Neural cell (in vitro differentiated cells): ENCODE results near the gene SYTL5. TPM values are rescaled to one million over a fixed set of nuclear protein-coding genes. Genes with fewer than 3 reads are reported as not detected.

Source experiments
- H2AFZ ChIP-seq: fragments of 200-600, 300-800 bp; sonication (generic), shearing (Covaris generic); 2 replicates; pipeline ENCODE4 v1.6.0; 2014; ENCODE audit warnings: low read depth, mild to moderate bottlenecking, antibody characterized with exemption, low read length, moderate library complexity
- H3F3A ChIP-seq: fragments of 200-600 bp; shearing (Covaris generic); 2 replicates; pipeline ENCODE4 v1.6.1; 2016; ENCODE audit warnings: mild to moderate bottlenecking, moderate library complexity, mixed read lengths, antibody characterized with exemption, low read length; ENCODE audit not compliant: insufficient read depth, poor library complexity, severe bottlenecking
- H3K27ac ChIP-seq: fragments of 200-600, 300-800 bp; sonication (generic), shearing (Covaris generic); 2 replicates; pipeline ENCODE4 v1.5.1; 2014; ENCODE audit warnings: mild to moderate bottlenecking, low read length, moderate library complexity
- H3K27me3 ChIP-seq: fragments of 300-800, 200-600 bp; sonication (generic), shearing (Covaris generic); 2 replicates; pipeline ENCODE4 v1.6.0; 2014; ENCODE audit warnings: mild to moderate bottlenecking, low read depth, low read length, moderate library complexity; ENCODE audit not compliant: insufficient read depth
- H3K36me3 ChIP-seq: fragments of 300-800, 200-600 bp; sonication (generic), shearing (Covaris generic); 2 replicates; pipeline ENCODE4 v1.5.1; 2014; ENCODE audit warnings: mild to moderate bottlenecking, antibody characterized with exemption, low read length, moderate library complexity; ENCODE audit not compliant: insufficient read depth
- H3K4me2 ChIP-seq: fragments of 300-800, 200-600 bp; sonication (generic), shearing (Covaris generic); 2 replicates; pipeline ENCODE4 v1.6.0; 2014; ENCODE audit warnings: mild to moderate bottlenecking, low read length
- H3K4me3 ChIP-seq: fragments of 300-800, 200-600 bp; sonication (generic), shearing (Covaris generic); 2 replicates; pipeline ENCODE4 v1.5.1; 2014; ENCODE audit warnings: mild to moderate bottlenecking, low read length, moderate library complexity
- H3K79me2 ChIP-seq: fragments of 200-600 bp; shearing (Covaris generic); replicated peaks from 2 replicates; pipeline ENCODE4 v1.6.0; 2014; ENCODE audit warnings: mild to moderate bottlenecking, low read length, moderate library complexity; ENCODE audit not compliant: insufficient read depth
- H3K9ac ChIP-seq: fragments of 300-800, 200-600 bp; sonication (generic), shearing (Covaris generic); 2 replicates; pipeline ENCODE4 v1.6.1; 2016; ENCODE audit warnings: mild to moderate bottlenecking, low read length, mixed read lengths
- H3K9me2 ChIP-seq: fragments of 200-600 bp; shearing (Covaris generic); 2 replicates; pipeline ENCODE4 v1.6.1; 2016; ENCODE audit warnings: mild to moderate bottlenecking, low read length, mixed read lengths; ENCODE audit not compliant: insufficient read depth
- H3K9me3 ChIP-seq: fragments of 200-600, 300-800 bp; sonication (generic), shearing (Covaris generic); 2 replicates; pipeline ENCODE4 v1.6.1; 2016; ENCODE audit warnings: mild to moderate bottlenecking, mixed run types, low read length, moderate library complexity, mixed read lengths
- H4K20me1 ChIP-seq: fragments of 200-600 bp; shearing (Covaris generic); 2 replicates; pipeline ENCODE4 v1.6.1; 2016; ENCODE audit warnings: mild to moderate bottlenecking, mixed run types; ENCODE audit not compliant: insufficient read depth
- EP300 ChIP-seq: fragments of 450-650 bp; conservative IDR thresholded peaks from 2 replicates; pipeline ENCODE4 v1.6.1; 2014; ENCODE audit warnings: antibody characterized with exemption, mild to moderate bottlenecking, moderate library complexity; ENCODE audit not compliant: poor library complexity, severe bottlenecking
- EZH2 ChIP-seq: fragments of 200-600, 300-800 bp; shearing (Covaris generic), sonication (generic); IDR thresholded peaks from 2 replicates; pipeline ENCODE4 v1.6.1; 2014; ENCODE audit warnings: antibody characterized with exemption, low read length, borderline replicate concordance, mild to moderate bottlenecking; ENCODE audit not compliant: insufficient read depth, poor library complexity, severe bottlenecking
- MXI1 ChIP-seq: fragments of 450-650 bp; conservative IDR thresholded peaks from 2 replicates; pipeline ENCODE4 v1.6.1; 2014; ENCODE audit warnings: antibody characterized with exemption, mild to moderate bottlenecking; ENCODE audit not compliant: poor library complexity, severe bottlenecking
- POLR2AphosphoS5 ChIP-seq: IDR thresholded peaks from 2 replicates; pipeline ENCODE4 v1.6.1; 2012
- RAD21 ChIP-seq: fragments of 450-650 bp; conservative IDR thresholded peaks from 2 replicates; pipeline ENCODE4 v1.6.1; 2014; ENCODE audit warnings: antibody characterized with exemption, mild to moderate bottlenecking, moderate library complexity
- SMC3 ChIP-seq: fragments of 450-650 bp; conservative IDR thresholded peaks from 2 replicates; pipeline ENCODE4 v1.6.1; 2014; ENCODE audit warnings: antibody characterized with exemption, mild to moderate bottlenecking, moderate library complexity; ENCODE audit not compliant: poor library complexity
- TAF1 ChIP-seq: IDR thresholded peaks from 2 replicates; pipeline ENCODE4 v1.6.1; 2012; ENCODE audit warnings: low read depth
- polyA plus RNA-seq: library from polyadenylated mRNA; depleted of rRNA; stranded (reverse); fragments of >200 nt; gene quantifications from 2 replicates; pipeline ENCODE4 v1.2.3, GENCODE V29; 2014
- TF ChIP-seq, protein P1 (sequence below): fragments of 450-650 bp; IDR thresholded peaks from 2 replicates; pipeline ENCODE4 v1.5.1; 2014; ENCODE audit warnings: antibody characterized with exemption, mild to moderate bottlenecking, moderate library complexity; ENCODE audit not compliant: poor library complexity, severe bottlenecking
- TF ChIP-seq, protein P2 (sequence below): IDR thresholded peaks from 2 replicates; pipeline ENCODE4 v1.6.1; 2012; ENCODE audit warnings: borderline replicate concordance

The SYTL5 gene
- polyA plus RNA-seq, 1 donor from 2014 or later: 1.0 TPM

DNA sequence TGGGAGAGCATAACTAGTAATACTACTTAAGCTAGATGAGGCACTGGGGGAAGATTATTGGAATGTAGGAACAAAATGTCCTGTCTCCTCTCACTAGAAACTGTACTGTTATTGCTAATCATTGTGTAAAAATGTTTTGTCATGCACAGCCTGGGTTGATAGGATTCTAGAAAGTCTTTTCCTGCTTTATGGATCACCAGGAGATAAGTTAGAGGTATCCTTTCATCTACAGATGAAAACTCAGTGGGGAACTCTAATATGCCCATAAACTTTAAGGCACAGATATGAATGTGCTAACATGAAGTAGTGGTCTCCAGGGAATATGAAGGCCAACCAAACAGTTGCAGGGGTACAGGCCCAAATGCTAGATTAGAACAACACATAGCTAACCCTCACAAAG is 156.8 kb downstream of the SYTL5 start:
- Histone ChIP-seq H3K9me2 (no peaks in the 10 kb centered on the region), H3K36me3 (no peaks in the 10 kb centered on the region), H3K9me3 (no peaks in the 10 kb centered on the region), H3K27ac (no peak overlapping the region), H3F3A (no peaks in the 10 kb centered on the region), H3K79me2 (no peaks in the 10 kb centered on the region), H3K27me3 (no peaks in the 10 kb centered on the region), H3K4me2 (no peak overlapping the region), H3K4me3 (no peak overlapping the region), H2AFZ (no peak overlapping the region), H4K20me1 (no peaks in the 10 kb centered on the region), H3K9ac (no peak overlapping the region)
- TF ChIP-seq, protein P1, sequence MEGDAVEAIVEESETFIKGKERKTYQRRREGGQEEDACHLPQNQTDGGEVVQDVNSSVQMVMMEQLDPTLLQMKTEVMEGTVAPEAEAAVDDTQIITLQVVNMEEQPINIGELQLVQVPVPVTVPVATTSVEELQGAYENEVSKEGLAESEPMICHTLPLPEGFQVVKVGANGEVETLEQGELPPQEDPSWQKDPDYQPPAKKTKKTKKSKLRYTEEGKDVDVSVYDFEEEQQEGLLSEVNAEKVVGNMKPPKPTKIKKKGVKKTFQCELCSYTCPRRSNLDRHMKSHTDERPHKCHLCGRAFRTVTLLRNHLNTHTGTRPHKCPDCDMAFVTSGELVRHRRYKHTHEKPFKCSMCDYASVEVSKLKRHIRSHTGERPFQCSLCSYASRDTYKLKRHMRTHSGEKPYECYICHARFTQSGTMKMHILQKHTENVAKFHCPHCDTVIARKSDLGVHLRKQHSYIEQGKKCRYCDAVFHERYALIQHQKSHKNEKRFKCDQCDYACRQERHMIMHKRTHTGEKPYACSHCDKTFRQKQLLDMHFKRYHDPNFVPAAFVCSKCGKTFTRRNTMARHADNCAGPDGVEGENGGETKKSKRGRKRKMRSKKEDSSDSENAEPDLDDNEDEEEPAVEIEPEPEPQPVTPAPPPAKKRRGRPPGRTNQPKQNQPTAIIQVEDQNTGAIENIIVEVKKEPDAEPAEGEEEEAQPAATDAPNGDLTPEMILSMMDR: no peak
- TF ChIP-seq, protein P2, sequence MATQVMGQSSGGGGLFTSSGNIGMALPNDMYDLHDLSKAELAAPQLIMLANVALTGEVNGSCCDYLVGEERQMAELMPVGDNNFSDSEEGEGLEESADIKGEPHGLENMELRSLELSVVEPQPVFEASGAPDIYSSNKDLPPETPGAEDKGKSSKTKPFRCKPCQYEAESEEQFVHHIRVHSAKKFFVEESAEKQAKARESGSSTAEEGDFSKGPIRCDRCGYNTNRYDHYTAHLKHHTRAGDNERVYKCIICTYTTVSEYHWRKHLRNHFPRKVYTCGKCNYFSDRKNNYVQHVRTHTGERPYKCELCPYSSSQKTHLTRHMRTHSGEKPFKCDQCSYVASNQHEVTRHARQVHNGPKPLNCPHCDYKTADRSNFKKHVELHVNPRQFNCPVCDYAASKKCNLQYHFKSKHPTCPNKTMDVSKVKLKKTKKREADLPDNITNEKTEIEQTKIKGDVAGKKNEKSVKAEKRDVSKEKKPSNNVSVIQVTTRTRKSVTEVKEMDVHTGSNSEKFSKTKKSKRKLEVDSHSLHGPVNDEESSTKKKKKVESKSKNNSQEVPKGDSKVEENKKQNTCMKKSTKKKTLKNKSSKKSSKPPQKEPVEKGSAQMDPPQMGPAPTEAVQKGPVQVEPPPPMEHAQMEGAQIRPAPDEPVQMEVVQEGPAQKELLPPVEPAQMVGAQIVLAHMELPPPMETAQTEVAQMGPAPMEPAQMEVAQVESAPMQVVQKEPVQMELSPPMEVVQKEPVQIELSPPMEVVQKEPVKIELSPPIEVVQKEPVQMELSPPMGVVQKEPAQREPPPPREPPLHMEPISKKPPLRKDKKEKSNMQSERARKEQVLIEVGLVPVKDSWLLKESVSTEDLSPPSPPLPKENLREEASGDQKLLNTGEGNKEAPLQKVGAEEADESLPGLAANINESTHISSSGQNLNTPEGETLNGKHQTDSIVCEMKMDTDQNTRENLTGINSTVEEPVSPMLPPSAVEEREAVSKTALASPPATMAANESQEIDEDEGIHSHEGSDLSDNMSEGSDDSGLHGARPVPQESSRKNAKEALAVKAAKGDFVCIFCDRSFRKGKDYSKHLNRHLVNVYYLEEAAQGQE: no peak
- TF ChIP-seq POLR2AphosphoS5 (no peak), EP300 (no peak), TAF1 (no peak), EZH2 (no peak), SMC3 (no peak), MXI1 (no peak), RAD21 (no peak)

DNA sequence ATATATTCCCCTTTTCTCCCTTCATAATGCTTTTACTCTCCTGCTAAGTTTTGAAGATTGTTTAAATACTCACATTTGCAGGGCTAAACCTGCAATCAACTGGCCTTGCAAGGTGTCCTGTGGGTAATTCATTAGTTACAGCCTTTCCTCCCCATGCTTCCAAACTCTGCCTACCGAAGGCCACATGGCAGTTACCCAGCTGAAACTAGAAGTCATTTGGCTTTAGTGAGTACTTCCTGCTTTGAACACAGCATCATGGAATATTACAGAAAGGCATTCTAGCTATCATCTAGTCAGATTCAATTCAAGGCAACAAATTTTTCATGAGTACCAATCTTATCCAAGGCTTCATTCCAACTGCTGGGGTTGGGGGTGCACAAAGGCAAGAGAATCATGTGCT is 158.7 kb downstream of the SYTL5 start:
- no peaks in the 10 kb centered on the region for H3K79me2 ChIP-seq
- H3K4me2 ChIP-seq: no peak overlapping the region
- no peak for TF ChIP-seq EZH2
- no peak for TF ChIP-seq POLR2AphosphoS5
- TF ChIP-seq RAD21: no peak
- TF ChIP-seq, protein P2: no peak
- H3F3A ChIP-seq: no peaks in the 10 kb centered on the region
- H2AFZ ChIP-seq: no peak overlapping the region
- no peak overlapping the region for H3K9ac ChIP-seq
- H3K9me3 ChIP-seq: no peaks in the 10 kb centered on the region
- H4K20me1 ChIP-seq: no peaks in the 10 kb centered on the region
- no peaks in the 10 kb centered on the region for H3K27me3 ChIP-seq
- H3K9me2 ChIP-seq: no peaks in the 10 kb centered on the region
- H3K4me3 ChIP-seq: no peak overlapping the region
- no peaks in the 10 kb centered on the region for H3K36me3 ChIP-seq
- no peak overlapping the region for H3K27ac ChIP-seq
